Measurements from ENCODE around the gene NOP53. TPM values are rescaled to one million over a fixed set of nuclear protein-coding genes. Genes with fewer than 3 reads are reported as not detected.

The NOP53 gene
- total and polyA plus RNA-seq, 9 of the 15 experiments (the other 6 are each of a cell fraction or from before 2014, with no cell fraction given) = 6.5 to 274 (median 145) TPM

DNA sequence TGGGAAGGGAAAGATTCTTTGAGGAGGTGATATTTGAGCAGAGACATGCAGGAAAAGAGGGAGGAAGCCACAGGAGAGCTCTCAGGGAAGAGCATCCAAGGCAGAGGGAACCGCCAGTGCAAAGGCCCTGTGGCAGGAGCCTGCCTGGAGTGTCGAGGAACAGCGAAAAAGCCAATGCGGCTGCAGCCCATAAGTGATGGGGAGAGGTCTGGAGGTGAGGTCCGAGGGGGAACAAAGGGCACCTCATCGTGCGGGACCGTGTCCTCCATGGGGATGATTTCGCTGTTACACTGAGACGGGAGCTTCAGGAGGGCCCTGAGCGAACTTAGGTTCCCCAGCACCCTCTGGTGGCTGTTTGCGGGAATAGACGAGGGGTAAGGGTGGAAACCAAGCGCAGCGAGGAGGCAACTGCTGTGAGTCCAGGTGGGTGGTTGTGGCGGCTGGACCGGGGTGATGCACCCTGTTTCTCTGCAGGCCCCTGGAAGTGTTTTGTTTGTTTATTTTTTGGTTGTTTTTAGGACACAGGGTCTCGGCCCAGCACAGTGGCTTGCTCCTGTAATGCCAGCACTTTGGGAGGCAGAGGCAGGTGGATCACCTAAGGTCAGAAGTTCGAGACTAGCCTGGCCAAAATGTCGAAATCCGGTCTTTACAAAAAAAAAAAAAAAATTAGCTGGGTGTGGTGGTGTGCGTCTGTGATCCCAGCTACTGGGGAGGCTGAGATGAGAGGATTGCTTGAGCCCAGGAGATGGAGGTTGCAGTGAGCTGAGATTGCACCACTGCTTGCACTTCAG, 38.0 kb upstream of the NOP53 start (continued):
- TF ChIP-seq SAP30 (IDR thresholded peaks at IDR 0.05; ENCODE audit: borderline replicate concordance, insufficient read depth, low read depth, low read length, poor library complexity, severe bottlenecking) = no peak
- no peak for TF ChIP-seq E2F5 (CRISPR knock-in tag; IDR thresholded peaks at IDR 0.05)
- TF ChIP-seq YY1 (IDR thresholded peaks at IDR 0.05; ENCODE audit: borderline replicate concordance in 1 of 3, control insufficient read depth in 1 of 3, extremely low read depth in 1 of 3, insufficient read depth in 3 of 3, insufficient read length in 1 of 3, insufficient replicate concordance in 2 of 3, low read depth in 1 of 3, low read length in 2 of 3) = peak in 2 of 3 experiments; percentile 21 to 31
- TF ChIP-seq ZBTB8A (IDR thresholded peaks at IDR 0.05; ENCODE audit: partially characterized antibody) = no peak
- no peak for TF ChIP-seq ZNF699 (CRISPR knock-in tag; IDR thresholded peaks at IDR 0.05; ENCODE audit: insufficient replicate concordance)
- TF ChIP-seq ELF2 (CRISPR knock-in tag; IDR thresholded peaks at IDR 0.05) = no peak
- TF ChIP-seq TFAM (CRISPR knock-in tag; conservative IDR thresholded peaks at IDR 0.05) = no peak
- no peak for TF ChIP-seq ERF (CRISPR knock-in tag; IDR thresholded peaks at IDR 0.05)
- no peak for TF ChIP-seq MCM2 (IDR thresholded peaks at IDR 0.05; ENCODE audit: low read depth)
- no peak for TF ChIP-seq RBM14 (IDR thresholded peaks at IDR 0.05; ENCODE audit: borderline replicate concordance, insufficient read depth, low read depth, low read length)
- TF ChIP-seq, protein P1, sequence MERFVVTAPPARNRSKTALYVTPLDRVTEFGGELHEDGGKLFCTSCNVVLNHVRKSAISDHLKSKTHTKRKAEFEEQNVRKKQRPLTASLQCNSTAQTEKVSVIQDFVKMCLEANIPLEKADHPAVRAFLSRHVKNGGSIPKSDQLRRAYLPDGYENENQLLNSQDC (CRISPR knock-in tag; IDR thresholded peaks at IDR 0.05) = no peak
- no peak for TF ChIP-seq EP300 (IDR thresholded peaks at IDR 0.05; ENCODE audit: low read length)
- no peak for TF ChIP-seq HLTF (IDR thresholded peaks at IDR 0.05)
- no peak for TF ChIP-seq IFI16 (CRISPR knock-in tag; IDR thresholded peaks at IDR 0.05)
- no peak for TF ChIP-seq ZNF583 (CRISPR knock-in tag; IDR thresholded peaks at IDR 0.05)
- no peak for TF ChIP-seq CBX5 (IDR thresholded peaks at IDR 0.05; ENCODE audit: borderline replicate concordance, low read depth)
- TF ChIP-seq KAT7 (CRISPR knock-in tag; IDR thresholded peaks at IDR 0.05; ENCODE audit: borderline replicate concordance) = no peak
- no peak for TF ChIP-seq MAFK (IDR thresholded peaks at IDR 0.05; ENCODE audit: low read length)
- no peak for TF ChIP-seq TRIM28 (IDR thresholded peaks at IDR 0.05)
- peak in 1 of 2 experiments; percentile 77; a peak in 2 of 4 replicates for TF ChIP-seq TRIM24 (IDR thresholded peaks at IDR 0.05)
- TF ChIP-seq XRCC5 (IDR thresholded peaks at IDR 0.05; ENCODE audit: low read depth, low read length) = peak; percentile 75; the same call in 1 of the 2 replicates
- TF ChIP-seq, protein P2, sequence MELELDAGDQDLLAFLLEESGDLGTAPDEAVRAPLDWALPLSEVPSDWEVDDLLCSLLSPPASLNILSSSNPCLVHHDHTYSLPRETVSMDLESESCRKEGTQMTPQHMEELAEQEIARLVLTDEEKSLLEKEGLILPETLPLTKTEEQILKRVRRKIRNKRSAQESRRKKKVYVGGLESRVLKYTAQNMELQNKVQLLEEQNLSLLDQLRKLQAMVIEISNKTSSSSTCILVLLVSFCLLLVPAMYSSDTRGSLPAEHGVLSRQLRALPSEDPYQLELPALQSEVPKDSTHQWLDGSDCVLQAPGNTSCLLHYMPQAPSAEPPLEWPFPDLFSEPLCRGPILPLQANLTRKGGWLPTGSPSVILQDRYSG (tag; conservative IDR thresholded peaks at IDR 0.05; ENCODE audit: low read depth) = no peak
- no peak for TF ChIP-seq ZNF696 (CRISPR knock-in tag; conservative IDR thresholded peaks at IDR 0.05)
- TF ChIP-seq HDAC1 (IDR thresholded peaks at IDR 0.05) = peak in 1 of 2 experiments; percentile 20; a peak in 1 of 4 replicates
- no peak for TF ChIP-seq SFPQ (IDR thresholded peaks at IDR 0.05; ENCODE audit: low read depth, low read length)
